ENCODE measurements around the gene RGMA. TPM values are rescaled to one million over a fixed set of nuclear protein-coding genes. Genes with fewer than 3 reads are reported as not detected.

RGMA gene
- total RNA-seq, 4 donors from 2014 or later: 2.4 to 10.3 (median 6.0) TPM

GRCh38 chr15:93046120-93046519 is 42.9 kb downstream of the RGMA start:
- Histone ChIP-seq H3K4me3 (replicated peaks in 1 of 3) (no peak overlapping the region), H3K27ac (no peak overlapping the region), H3K4me1 (no peaks in the 10 kb centered on the region), H3K27me3 (no peaks in the 10 kb centered on the region), H3K36me3 (no peaks in the 10 kb centered on the region), H3K9me3 (no peaks in the 10 kb centered on the region)
- 96 to 98% methylated on average over 4 of the region's 4 CpGs for WGBS, 2 donors
- intact Hi-C loops (cut with DNase I): no loop called here
- DNase-seq: no peak
- TF ChIP-seq POLR2A (IDR thresholded peaks at IDR 0.05): no peak
- no peak for TF ChIP-seq CTCF (IDR thresholded peaks at IDR 0.05)

GRCh38 chr15:93045191-93045785 is 43.7 kb downstream of the RGMA start:
- Histone ChIP-seq H3K36me3 (no peaks in the 10 kb centered on the region), H3K4me1 (peaks cover 0 to 3% of the 10 kb centered on the region in 2 donors), H3K9me3 (no peaks in the 10 kb centered on the region), H3K4me3 (replicated peaks in 1 of 3) (no peak overlapping the region), H3K27me3 (no peaks in the 10 kb centered on the region), H3K27ac (no peak overlapping the region)
- 93 to 95% methylated on average over 17 of the region's 27 CpGs for WGBS, 2 donors
- intact Hi-C loops (cut with DNase I): no loop called here
- TF ChIP-seq CTCF (IDR thresholded peaks at IDR 0.05) (no peak), POLR2A (IDR thresholded peaks at IDR 0.05) (no peak)
- DNase-seq: no peak

GRCh38 chr15:93044301-93045190 is 44.5 kb downstream of the RGMA start:
- no peaks in the 10 kb centered on the region for H3K9me3 ChIP-seq

GRCh38 chr15:93043621-93044300 is 45.2 kb downstream of the RGMA start:
- no peak for TF ChIP-seq POLR2A (IDR thresholded peaks at IDR 0.05)
- TF ChIP-seq CTCF (IDR thresholded peaks at IDR 0.05): no peak
- no peaks in the 10 kb centered on the region for H3K27me3 ChIP-seq
- intact Hi-C loops (cut with DNase I): no loop called here
- 35 to 39% methylated on average over 10 of the region's 12 CpGs for WGBS, 2 donors
- no peak overlapping the region for H3K4me3 ChIP-seq (replicated peaks in 1 of 3)
- H3K27ac ChIP-seq: no peak overlapping the region
- DNase-seq: no peak
- peaks cover 0 to 3% of the 10 kb centered on the region in 2 donors for H3K4me1 ChIP-seq
- no peaks in the 10 kb centered on the region for H3K9me3 ChIP-seq
- no peaks in the 10 kb centered on the region for H3K36me3 ChIP-seq

More at GRCh38 chr15:93044301-93045190, 44.5 kb downstream of the RGMA start:
- Histone ChIP-seq H3K36me3 (no peaks in the 10 kb centered on the region), H3K27ac (no peak overlapping the region), H3K27me3 (no peaks in the 10 kb centered on the region), H3K4me1 (peaks cover 0 to 3% of the 10 kb centered on the region in 2 donors), H3K4me3 (replicated peaks in 1 of 3) (no peak overlapping the region)
- 80 to 82% methylated on average over 20 to 37 of the region's 46 CpGs for WGBS, 2 donors
- TF ChIP-seq POLR2A (IDR thresholded peaks at IDR 0.05): no peak
- TF ChIP-seq CTCF (IDR thresholded peaks at IDR 0.05): no peak
- no peak for DNase-seq
- intact Hi-C loops (cut with DNase I): no loop called here
